DND-41 (cell line): Measurements from ENCODE around the gene CEP112.
A peak's percentile ranks its signal among the peaks of the same experiment; 100 is the strongest.
"Not testable (repeated sequence)": the region's sequence is repeated elsewhere in the genome, so short reads cannot be mapped to it uniquely, and the experiment has no call there.

Source experiments
- ATAC-seq: fragments of 200-7000 bp; cut with Tn5 transposase; 3 replicates; pipeline ENCODE4 v1.9.1; 2021; ENCODE audit warnings: low read depth; ENCODE audit not compliant: insufficient read depth
- DNase-seq: peaks from one replicate; pipeline ENCODE4 v3.0.0-alpha.2; 2020
- H2AFZ ChIP-seq: 2 replicates; pipeline ENCODE4 v1.6.0; 2012; ENCODE audit warnings: low read depth, low read length
- H3K27ac ChIP-seq: 2 replicates; pipeline ENCODE4 v1.5.1; 2012; ENCODE audit warnings: low read length, inconsistent platforms
- H3K27me3 ChIP-seq: fragments of 200-600 bp; sonication (generic); 2 replicates; pipeline ENCODE4 v1.6.0; 2012; ENCODE audit warnings: low read length, mild to moderate bottlenecking, inconsistent platforms; ENCODE audit not compliant: insufficient read depth, poor library complexity
- H3K36me3 ChIP-seq: 2 replicates; pipeline ENCODE4 v1.5.1; 2012; ENCODE audit warnings: low read length, inconsistent platforms; ENCODE audit not compliant: insufficient read depth
- H3K4me1 ChIP-seq: 2 replicates; pipeline ENCODE4 v1.5.1; 2012; ENCODE audit warnings: mild to moderate bottlenecking, low read length; ENCODE audit not compliant: insufficient read depth
- H3K4me2 ChIP-seq: 2 replicates; pipeline ENCODE4 v1.6.0; 2012; ENCODE audit warnings: mild to moderate bottlenecking, moderate library complexity, low read length, inconsistent platforms; ENCODE audit not compliant: insufficient read depth
- H3K4me3 ChIP-seq, 2 experiments: fragments of 200-600 bp in 1 of 2; shearing (Covaris generic) in 1 of 2; 2 replicates each; pipeline ENCODE4 v1.5.1; 2012 to 2016; ENCODE audit warnings: inconsistent platforms in 2 of 2, low read length in 2 of 2, mild to moderate bottlenecking in 2 of 2, low read depth in 1 of 2, moderate library complexity in 1 of 2
- H3K79me2 ChIP-seq: 2 replicates; pipeline ENCODE4 v1.6.0; 2012; ENCODE audit warnings: low read length, inconsistent platforms; ENCODE audit not compliant: insufficient read depth
- H3K9ac ChIP-seq: 2 replicates; pipeline ENCODE4 v1.6.0; 2012; ENCODE audit warnings: low read depth, mild to moderate bottlenecking, inconsistent platforms, low read length, moderate library complexity
- H3K9me3 ChIP-seq: 2 replicates; pipeline ENCODE4 v1.5.1; 2012; ENCODE audit warnings: low read length, moderate library complexity, mild to moderate bottlenecking, inconsistent platforms; ENCODE audit not compliant: insufficient read depth, severe bottlenecking
- H4K20me1 ChIP-seq: 2 replicates; pipeline ENCODE4 v1.6.0; 2012; ENCODE audit warnings: low read length; ENCODE audit not compliant: insufficient read depth
- CTCF ChIP-seq: IDR thresholded peaks from 2 replicates; pipeline ENCODE4 v1.5.1; 2012; ENCODE audit warnings: borderline replicate concordance, low read length, moderate library complexity, mild to moderate bottlenecking; ENCODE audit not compliant: poor library complexity, severe bottlenecking; ENCODE audit errors: extremely low read depth
- EZH2 ChIP-seq: IDR thresholded peaks from 3 replicates; pipeline ENCODE4 v1.6.1; 2012; ENCODE audit warnings: borderline replicate concordance, low read depth, mild to moderate bottlenecking, moderate library complexity, low read length, inconsistent platforms; ENCODE audit not compliant: severe bottlenecking

Gene CEP112

GRCh38 chr17:65737451-65737850 lies 454.5 kb downstream of the CEP112 start:
- DNase-seq (no peak), ATAC-seq (no peak)
- H2AFZ ChIP-seq: no peak overlapping the region
- H3K9ac ChIP-seq: no peak overlapping the region
- H3K79me2 ChIP-seq: no peaks in the 10 kb centered on the region
- no peak overlapping the region for H3K4me3 ChIP-seq
- TF ChIP-seq CTCF: no peak
- TF ChIP-seq EZH2: no peak
- no peaks in the 10 kb centered on the region for H3K27me3 ChIP-seq
- no peak overlapping the region for H3K4me2 ChIP-seq
- no peaks in the 10 kb centered on the region for H3K9me3 ChIP-seq
- H3K4me1 ChIP-seq: peaks cover 16% of the 10 kb centered on the region
- no peaks in the 10 kb centered on the region for H4K20me1 ChIP-seq
- no peak overlapping the region for H3K27ac ChIP-seq
- H3K36me3 ChIP-seq: no peaks in the 10 kb centered on the region

DNA sequence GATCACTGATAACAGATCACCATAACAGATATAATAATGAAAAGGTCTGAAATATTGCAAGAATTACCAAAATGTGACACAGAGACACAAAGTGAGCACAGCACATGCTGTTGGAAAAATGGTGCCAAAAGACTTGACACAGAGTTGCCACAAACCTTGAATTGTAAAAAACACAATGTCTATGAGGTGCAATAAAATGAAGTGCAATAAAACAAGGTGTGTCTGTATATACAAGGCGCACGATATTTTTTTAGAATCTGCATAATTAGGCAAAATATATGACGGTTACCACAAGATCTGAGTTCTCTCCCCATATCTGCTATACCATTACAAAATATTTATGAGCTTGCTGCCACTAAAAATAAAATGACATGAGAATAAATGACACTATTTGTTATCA lies 458.6 kb downstream of the CEP112 start:
- Histone ChIP-seq H4K20me1 (no peaks in the 10 kb centered on the region), H2AFZ (no peak overlapping the region), H3K27ac (no peak overlapping the region), H3K36me3 (no peaks in the 10 kb centered on the region), H3K4me1 (peaks cover 9% of the 10 kb centered on the region), H3K9me3 (no peaks in the 10 kb centered on the region), H3K27me3 (no peaks in the 10 kb centered on the region), H3K4me2 (no peak overlapping the region), H3K4me3 (no peak overlapping the region), H3K9ac (no peak overlapping the region), H3K79me2 (no peaks in the 10 kb centered on the region)
- TF ChIP-seq EZH2 (no peak), CTCF (no peak)
- no peak for ATAC-seq
- no peak for DNase-seq

- not testable (repeated sequence) for H3K4me1 ChIP-seq, H3K9ac ChIP-seq, H3K36me3 ChIP-seq, H3K4me2 ChIP-seq, H3K9me3 ChIP-seq, H3K27me3 ChIP-seq, H3K27ac ChIP-seq, H2AFZ ChIP-seq, DNase-seq, H3K4me3 ChIP-seq, H3K79me2 ChIP-seq, H4K20me1 ChIP-seq
- peak; percentile 86 for ATAC-seq
Measured at GRCh38 chr17:65732667-65733066, 459.3 kb downstream of the CEP112 start.

- no peaks in the 10 kb centered on the region for H3K36me3 ChIP-seq
- H3K4me3 ChIP-seq: no peak overlapping the region
- DNase-seq: no peak
- H2AFZ ChIP-seq: no peak overlapping the region
- ATAC-seq: no peak
- H3K9me3 ChIP-seq: no peaks in the 10 kb centered on the region
- no peak overlapping the region for H3K9ac ChIP-seq
- H3K4me2 ChIP-seq: no peak overlapping the region
- H3K27ac ChIP-seq: no peak overlapping the region
- H3K79me2 ChIP-seq: no peaks in the 10 kb centered on the region
- TF ChIP-seq EZH2 (no peak), CTCF (no peak)
- H3K4me1 ChIP-seq: peaks cover 9% of the 10 kb centered on the region
- no peaks in the 10 kb centered on the region for H3K27me3 ChIP-seq
- no peaks in the 10 kb centered on the region for H4K20me1 ChIP-seq
Measured at GRCh38 chr17:65730711-65731169, 461.2 kb downstream of the CEP112 start.
